Measurements from ENCODE around the gene CATSPER1. TPM values are rescaled to one million over a fixed set of nuclear protein-coding genes. Genes with fewer than 3 reads are reported as not detected.
A peak's percentile ranks its signal among the peaks of the same experiment; 100 is the strongest.
"Not testable (repeated sequence)": the region's sequence is repeated elsewhere in the genome, so short reads cannot be mapped to it uniquely, and the experiment has no call there.

The CATSPER1 gene
- total and polyA plus RNA-seq, 5 donors from 2014 or later: not detected

GRCh38 chr11:66023186-66023440 is 3.2 kb downstream of the CATSPER1 start:
- H3K27me3 Mint-ChIP-seq: peaks cover 13% of the 10 kb centered on the region
- H3K36me3 ChIP-seq (ENCODE audit: control insufficient read depth, insufficient read depth, low read length); ATAC-seq (ENCODE audit: low read depth in 2 of 2); H3K27me3 ChIP-seq (ENCODE audit: control insufficient read depth, insufficient read depth, low read length); DNase-seq; H3K9me3 Mint-ChIP-seq; H3K27ac Mint-ChIP-seq; H3K4me1 ChIP-seq (ENCODE audit: control insufficient read depth, insufficient read depth, low read length, poor library complexity, severe bottlenecking); H3K9me3 ChIP-seq (ENCODE audit: control insufficient read depth in 2 of 2, low read length in 2 of 2); H3K36me3 Mint-ChIP-seq; H3K4me3 Mint-ChIP-seq; H3K4me3 ChIP-seq (ENCODE audit: low read depth, low read length); H3K27ac ChIP-seq (ENCODE audit: insufficient read depth, low read length, poor library complexity, severe bottlenecking); H3K4me1 Mint-ChIP-seq: not testable (repeated sequence)

GRCh38 chr11:66022401-66023185 is 3.7 kb downstream of the CATSPER1 start:
- Histone ChIP-seq H3K9me3 (ENCODE audit: control insufficient read depth in 2 of 2, low read length in 2 of 2) (no peaks in the 10 kb centered on the region), H3K4me1 (ENCODE audit: control insufficient read depth, insufficient read depth, low read length, poor library complexity, severe bottlenecking) (peaks cover 6% of the 10 kb centered on the region), H3K4me3 (ENCODE audit: low read depth, low read length) (no peak overlapping the region), H3K27ac (ENCODE audit: insufficient read depth, low read length, poor library complexity, severe bottlenecking) (no peak overlapping the region), H3K27me3 (ENCODE audit: control insufficient read depth, insufficient read depth, low read length) (no peaks in the 10 kb centered on the region), H3K36me3 (ENCODE audit: control insufficient read depth, insufficient read depth, low read length) (no peaks in the 10 kb centered on the region)
- DNase-seq (peak; percentile 64 to 69 (median 67)), ATAC-seq (ENCODE audit: low read depth in 2 of 2) (peak; percentile 83 to 85)
- peak overlapping the region in 1 of 3 donors; percentile 71 for H3K27ac Mint-ChIP-seq
- H3K9me3 Mint-ChIP-seq: no peaks in the 10 kb centered on the region
- H3K36me3 Mint-ChIP-seq: no peaks in the 10 kb centered on the region
- H3K27me3 Mint-ChIP-seq: peaks cover 8% of the 10 kb centered on the region
- H3K4me3 Mint-ChIP-seq: peak overlapping the region in 2 of 4 donors; percentile 33 to 76
- peaks cover 4 to 6% (median 5%) of the 10 kb centered on the region in 4 donors for H3K4me1 Mint-ChIP-seq

- Mint-ChIP-seq H3K9me3 (no peaks in the 10 kb centered on the region), H3K27me3 (peaks cover 6% of the 10 kb centered on the region), H3K4me1 (peaks cover 4 to 6% (median 5%) of the 10 kb centered on the region in 4 donors), H3K36me3 (no peaks in the 10 kb centered on the region), H3K27ac (no peak overlapping the region), H3K4me3 (no peak overlapping the region)
- Histone ChIP-seq H3K36me3 (ENCODE audit: control insufficient read depth, insufficient read depth, low read length) (no peaks in the 10 kb centered on the region), H3K4me3 (ENCODE audit: low read depth, low read length) (no peak overlapping the region), H3K27me3 (ENCODE audit: control insufficient read depth, insufficient read depth, low read length) (no peaks in the 10 kb centered on the region), H3K4me1 (ENCODE audit: control insufficient read depth, insufficient read depth, low read length, poor library complexity, severe bottlenecking) (peaks cover 6% of the 10 kb centered on the region), H3K9me3 (ENCODE audit: control insufficient read depth in 2 of 2, low read length in 2 of 2) (no peaks in the 10 kb centered on the region), H3K27ac (ENCODE audit: insufficient read depth, low read length, poor library complexity, severe bottlenecking) (no peak overlapping the region)
- DNase-seq (no peak), ATAC-seq (ENCODE audit: low read depth in 2 of 2) (no peak)
These were observed 5.5 kb downstream of the CATSPER1 start for GRCh38 chr11:66020618-66021357.

GRCh38 chr11:66020212-66020611 is 6.1 kb downstream of the CATSPER1 start:
- Mint-ChIP-seq H3K27me3 (peaks cover 6% of the 10 kb centered on the region), H3K9me3 (no peaks in the 10 kb centered on the region), H3K4me1 (peaks cover 4 to 6% (median 5%) of the 10 kb centered on the region in 4 donors), H3K4me3 (no peak overlapping the region), H3K36me3 (no peaks in the 10 kb centered on the region), H3K27ac (no peak overlapping the region)
- no peak for ATAC-seq (ENCODE audit: low read depth in 2 of 2)
- peaks cover 6% of the 10 kb centered on the region for H3K4me1 ChIP-seq (ENCODE audit: control insufficient read depth, insufficient read depth, low read length, poor library complexity, severe bottlenecking)
- no peak overlapping the region for H3K27ac ChIP-seq (ENCODE audit: insufficient read depth, low read length, poor library complexity, severe bottlenecking)
- H3K9me3 ChIP-seq (ENCODE audit: control insufficient read depth in 2 of 2, low read length in 2 of 2): no peaks in the 10 kb centered on the region
- no peaks in the 10 kb centered on the region for H3K36me3 ChIP-seq (ENCODE audit: control insufficient read depth, insufficient read depth, low read length)
- no peak overlapping the region for H3K4me3 ChIP-seq (ENCODE audit: low read depth, low read length)
- no peak for DNase-seq
- H3K27me3 ChIP-seq (ENCODE audit: control insufficient read depth, insufficient read depth, low read length): no peaks in the 10 kb centered on the region

- H3K4me1 Mint-ChIP-seq: peaks cover 0 to under 1% (median under 1%) of the 10 kb centered on the region in 4 donors
- Histone ChIP-seq H3K36me3 (ENCODE audit: control insufficient read depth, insufficient read depth, low read length) (no peaks in the 10 kb centered on the region), H3K27ac (ENCODE audit: insufficient read depth, low read length, poor library complexity, severe bottlenecking) (no peak overlapping the region), H3K4me3 (ENCODE audit: low read depth, low read length) (no peak overlapping the region), H3K4me1 (ENCODE audit: control insufficient read depth, insufficient read depth, low read length, poor library complexity, severe bottlenecking) (peaks cover 1% of the 10 kb centered on the region), H3K9me3 (ENCODE audit: control insufficient read depth in 2 of 2, low read length in 2 of 2) (no peaks in the 10 kb centered on the region), H3K27me3 (ENCODE audit: control insufficient read depth, insufficient read depth, low read length) (peaks cover 3% of the 10 kb centered on the region)
- ATAC-seq (ENCODE audit: low read depth in 2 of 2): no peak
- no peak for DNase-seq
- H3K27me3 Mint-ChIP-seq: peaks cover 10% of the 10 kb centered on the region
- no peaks in the 10 kb centered on the region for H3K9me3 Mint-ChIP-seq
- H3K36me3 Mint-ChIP-seq: no peaks in the 10 kb centered on the region
- no peak overlapping the region for H3K27ac Mint-ChIP-seq
- H3K4me3 Mint-ChIP-seq: no peak overlapping the region
These were observed 9.0 kb downstream of the CATSPER1 start for GRCh38 chr11:66017321-66017720.

GRCh38 chr11:66016793-66017177 is 9.5 kb downstream of the CATSPER1 start:
- Histone ChIP-seq H3K27me3 (ENCODE audit: control insufficient read depth, insufficient read depth, low read length) (peaks cover 3% of the 10 kb centered on the region), H3K36me3 (ENCODE audit: control insufficient read depth, insufficient read depth, low read length) (no peaks in the 10 kb centered on the region), H3K27ac (ENCODE audit: insufficient read depth, low read length, poor library complexity, severe bottlenecking) (no peak overlapping the region), H3K4me3 (ENCODE audit: low read depth, low read length) (no peak overlapping the region), H3K9me3 (ENCODE audit: control insufficient read depth in 2 of 2, low read length in 2 of 2) (no peaks in the 10 kb centered on the region), H3K4me1 (ENCODE audit: control insufficient read depth, insufficient read depth, low read length, poor library complexity, severe bottlenecking) (peaks cover 5% of the 10 kb centered on the region)
- no peaks in the 10 kb centered on the region for H3K4me1 Mint-ChIP-seq
- H3K27ac Mint-ChIP-seq: no peak overlapping the region
- H3K36me3 Mint-ChIP-seq: no peaks in the 10 kb centered on the region
- H3K27me3 Mint-ChIP-seq: peaks cover 13% of the 10 kb centered on the region
- no peak for ATAC-seq (ENCODE audit: low read depth in 2 of 2)
- no peak for DNase-seq
- no peak overlapping the region for H3K4me3 Mint-ChIP-seq
- no peaks in the 10 kb centered on the region for H3K9me3 Mint-ChIP-seq

- no peak overlapping the region for H3K27ac Mint-ChIP-seq
- DNase-seq: no peak
- no peaks in the 10 kb centered on the region for H3K9me3 Mint-ChIP-seq
These were observed 10.1 kb downstream of the CATSPER1 start for GRCh38 chr11:66015936-66016792.

More at GRCh38 chr11:66015936-66016792, 10.1 kb downstream of the CATSPER1 start:
- H3K27me3 Mint-ChIP-seq: peaks cover 17% of the 10 kb centered on the region
- H3K27ac ChIP-seq (ENCODE audit: insufficient read depth, low read length, poor library complexity, severe bottlenecking): no peak overlapping the region
- H3K9me3 ChIP-seq (ENCODE audit: control insufficient read depth in 2 of 2, low read length in 2 of 2): no peaks in the 10 kb centered on the region
- H3K36me3 ChIP-seq (ENCODE audit: control insufficient read depth, insufficient read depth, low read length): no peaks in the 10 kb centered on the region
- ATAC-seq (ENCODE audit: low read depth in 2 of 2): no peak
- H3K4me3 ChIP-seq (ENCODE audit: low read depth, low read length): no peak overlapping the region
- H3K4me3 Mint-ChIP-seq: no peak overlapping the region
- H3K27me3 ChIP-seq (ENCODE audit: control insufficient read depth, insufficient read depth, low read length): peaks cover 8% of the 10 kb centered on the region
- H3K4me1 ChIP-seq (ENCODE audit: control insufficient read depth, insufficient read depth, low read length, poor library complexity, severe bottlenecking): peaks cover 8% of the 10 kb centered on the region
- H3K4me1 Mint-ChIP-seq: no peaks in the 10 kb centered on the region
- no peaks in the 10 kb centered on the region for H3K36me3 Mint-ChIP-seq

All from CD4-positive, CD25-positive, alpha-beta regulatory T cell (primary cell).